GM18867 (cell line): ENCODE results near the gene PIGQ.

Experiments used
- ATAC-seq: cut with Tn5 transposase; IDR thresholded peaks from one replicate; pipeline ENCODE4 v1.9.1; 2021; ENCODE audit warnings: mild to moderate bottlenecking, moderate library complexity; ENCODE audit not compliant: unreplicated experiment

The PIGQ gene

GRCh38 chr16:598823-599739, 29.3 kb downstream of the PIGQ start:
- ATAC-seq: no peak

GRCh38 chr16:600781-601180, 31.0 kb downstream of the PIGQ start:
- ATAC-seq: no peak

GRCh38 chr16:603933-604332, 34.2 kb downstream of the PIGQ start:
- no peak for ATAC-seq

DNA sequence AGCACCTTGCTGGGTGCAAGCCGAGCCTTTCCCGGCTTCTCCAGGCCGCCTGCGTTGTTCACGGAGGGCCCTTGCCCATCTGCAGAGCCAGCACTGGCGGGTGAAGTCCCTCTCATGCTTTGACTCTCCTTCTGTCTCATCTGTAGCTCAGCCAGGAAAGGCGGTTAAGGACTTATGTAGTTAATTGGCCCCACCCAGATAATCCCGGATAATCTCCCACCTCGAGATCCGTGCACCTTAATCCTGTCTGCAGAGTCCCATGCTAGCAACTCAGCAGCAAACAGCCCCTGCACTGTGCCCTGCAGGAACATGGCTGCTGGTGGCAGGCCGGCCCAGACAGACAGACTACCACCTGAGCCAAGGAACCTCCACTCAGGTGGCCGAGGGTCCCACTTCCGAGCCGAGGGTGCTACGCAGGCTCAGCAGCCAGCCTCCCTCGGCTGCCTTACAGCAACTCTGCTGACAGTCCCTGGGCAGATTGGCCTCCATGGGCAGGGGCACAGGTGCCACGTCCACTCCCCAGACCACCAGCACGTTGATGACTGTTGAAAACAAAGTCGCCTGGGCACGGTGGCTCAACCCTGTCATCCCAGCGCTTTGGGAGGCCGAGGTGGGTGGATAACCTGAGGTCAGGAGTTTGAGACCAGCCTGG, 37.0 kb downstream of the PIGQ start:
- no peak for ATAC-seq

DNA sequence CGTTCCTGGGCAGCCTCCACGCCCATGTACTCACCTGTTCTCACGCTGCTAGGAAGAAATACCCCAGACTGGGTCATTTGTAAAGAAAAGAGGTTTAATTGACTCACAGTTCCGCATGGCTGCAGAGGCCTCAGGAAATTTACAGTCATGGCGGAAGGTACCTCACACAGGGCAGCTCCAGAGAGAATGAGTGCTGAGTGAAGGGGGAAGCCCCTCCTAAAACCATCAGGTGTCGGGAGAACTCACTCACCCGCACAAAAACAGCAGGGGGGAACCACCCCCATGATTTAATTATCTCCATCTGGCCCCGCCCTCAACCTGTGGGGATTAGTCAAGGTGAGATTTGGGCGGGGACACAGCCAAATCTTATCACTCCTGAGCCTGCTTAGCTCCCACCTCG, 38.3 kb downstream of the PIGQ start:
- ATAC-seq: no peak

- ATAC-seq: no peak
Observed at GRCh38 chr16:609316-609715, 39.5 kb downstream of the PIGQ start.

DNA sequence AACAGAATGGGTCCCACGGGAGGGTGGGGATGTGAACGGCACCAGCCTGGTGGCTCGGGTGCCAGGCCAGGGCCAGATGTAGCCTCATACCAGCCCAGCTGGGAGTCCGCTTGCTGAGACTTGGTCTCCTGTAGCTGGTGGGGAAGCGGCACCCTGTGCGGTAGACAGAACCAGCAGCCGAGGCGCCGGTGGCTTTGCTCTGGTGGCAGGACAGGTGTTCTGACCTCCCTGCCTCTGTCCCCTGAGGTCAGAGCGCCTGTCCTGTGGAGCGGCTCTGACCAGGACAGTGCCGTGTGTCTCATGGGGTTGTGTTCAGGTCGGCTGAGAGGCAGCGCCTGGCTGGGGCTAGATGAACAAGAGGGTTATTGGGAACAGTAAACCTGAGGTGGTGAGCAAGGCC, 40.2 kb downstream of the PIGQ start:
- no peak for ATAC-seq

- no peak for ATAC-seq
Observed at GRCh38 chr16:610513-611381, 41.0 kb downstream of the PIGQ start.

DNA sequence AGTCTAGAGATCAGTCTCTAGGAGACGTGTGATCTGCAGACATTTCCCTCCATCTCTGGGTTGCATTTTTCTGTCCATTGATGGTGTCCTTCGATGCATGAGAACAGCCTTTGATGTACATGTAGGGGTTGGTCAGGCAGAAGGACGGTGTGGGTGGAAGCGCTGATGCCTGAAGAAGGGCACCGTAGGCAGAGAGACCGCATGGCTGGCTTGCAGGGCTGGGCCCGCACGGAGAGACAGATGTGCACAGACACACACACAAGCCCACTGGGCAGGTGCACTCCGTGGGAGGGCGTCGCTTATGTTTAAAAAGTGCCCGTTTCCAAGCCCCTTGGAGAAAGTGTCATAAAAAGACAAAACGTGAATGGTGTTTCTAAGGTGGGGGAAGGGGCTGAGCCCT, 45.4 kb downstream of the PIGQ start:
- ATAC-seq: no peak

- ATAC-seq: no peak
Observed at GRCh38 chr16:616733-617586, 47.2 kb downstream of the PIGQ start.

- no peak for ATAC-seq
Observed at GRCh38 chr16:617855-618254, 48.1 kb downstream of the PIGQ start.

DNA sequence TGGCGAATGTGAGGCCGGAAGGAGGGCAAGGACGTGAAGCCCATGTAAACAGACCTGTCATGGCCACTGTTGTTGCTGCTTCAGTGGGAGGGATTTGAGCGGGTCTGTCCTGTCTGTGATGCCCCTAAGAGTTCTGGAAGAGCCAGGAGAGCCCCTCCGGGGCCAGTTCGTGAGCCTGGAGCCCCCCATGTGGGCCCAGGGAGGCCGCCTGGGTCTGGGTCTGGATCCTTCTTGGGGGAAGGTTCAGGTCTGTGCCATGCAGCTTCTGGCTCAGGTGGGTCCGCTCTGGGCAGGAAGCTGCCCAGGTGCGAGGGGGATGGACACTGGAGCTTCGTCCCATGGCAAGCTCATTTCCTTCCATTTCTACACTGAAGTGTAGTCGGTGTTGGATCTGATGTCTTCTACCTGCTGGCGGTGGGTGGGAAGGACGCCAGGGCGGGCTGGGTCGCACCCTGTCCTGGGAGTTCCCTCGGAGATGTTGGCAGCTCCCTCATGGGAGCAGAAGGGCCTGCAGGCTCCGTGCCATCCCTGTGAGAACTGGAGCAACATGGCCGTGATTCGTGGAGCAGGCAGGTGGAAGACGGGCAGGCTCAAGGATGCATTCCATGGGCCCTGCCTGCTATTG, 49.8 kb downstream of the PIGQ start:
- ATAC-seq: no peak

DNA sequence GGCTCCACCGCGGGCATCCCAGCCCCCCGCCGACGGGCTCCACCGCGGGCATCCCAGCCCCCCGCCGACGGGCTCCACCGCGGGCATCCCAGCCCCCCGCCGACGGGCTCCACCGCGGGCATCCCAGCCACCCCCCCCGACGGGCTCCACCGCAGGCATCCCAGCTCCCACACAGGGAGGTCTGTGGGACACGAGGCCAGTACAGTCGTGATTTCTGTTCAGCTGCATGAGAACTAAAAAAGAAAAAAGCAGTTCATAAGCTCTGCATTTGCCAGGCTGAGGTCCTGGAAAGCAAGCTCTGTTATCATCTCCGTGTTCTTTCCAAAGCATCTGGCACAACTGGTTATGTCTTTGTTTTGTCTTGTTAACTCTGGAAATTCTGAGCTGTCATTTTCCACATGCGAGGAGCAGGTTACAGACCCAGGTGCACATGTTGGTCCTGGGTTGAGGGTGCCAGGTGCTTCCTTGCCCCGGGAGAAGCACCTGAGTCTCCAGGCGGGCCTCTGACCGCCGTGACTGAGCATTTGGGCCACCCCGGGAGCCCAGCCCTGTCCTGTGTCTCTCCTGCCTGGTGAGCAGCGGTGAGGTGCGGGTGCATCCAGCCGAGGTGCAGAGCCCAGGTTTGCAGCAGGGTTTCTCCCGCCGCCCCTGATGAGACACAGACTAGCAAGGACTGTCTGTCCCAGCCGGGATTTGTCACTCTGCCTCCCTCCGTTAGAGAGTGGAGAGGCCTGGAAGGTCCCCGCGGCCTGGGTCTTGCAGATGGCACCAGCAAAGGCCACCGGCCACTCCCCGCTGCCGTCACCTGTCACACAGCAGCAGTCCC, 51.1 kb downstream of the PIGQ start:
- no peak for ATAC-seq

- no peak for ATAC-seq
Observed at GRCh38 chr16:621526-622105, 51.8 kb downstream of the PIGQ start.

DNA sequence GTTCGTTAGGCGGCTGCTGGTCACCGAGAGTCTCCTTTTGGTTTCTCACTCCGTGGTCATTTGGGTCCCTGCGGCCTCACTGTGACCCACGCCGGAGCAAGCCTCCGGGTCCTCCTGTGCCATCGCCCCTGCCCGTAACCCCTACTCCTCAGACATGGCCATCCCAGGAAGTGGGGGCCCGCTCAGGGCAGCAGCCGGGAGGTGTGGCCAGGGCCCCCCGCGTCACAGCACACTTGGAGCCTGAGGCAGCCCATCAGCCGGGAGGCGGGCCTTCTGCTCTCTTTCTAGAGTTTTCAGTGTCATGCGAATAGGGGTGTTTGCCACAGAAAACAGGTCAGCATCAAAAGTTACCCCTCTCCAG, 53.1 kb downstream of the PIGQ start:
- no peak for ATAC-seq

DNA sequence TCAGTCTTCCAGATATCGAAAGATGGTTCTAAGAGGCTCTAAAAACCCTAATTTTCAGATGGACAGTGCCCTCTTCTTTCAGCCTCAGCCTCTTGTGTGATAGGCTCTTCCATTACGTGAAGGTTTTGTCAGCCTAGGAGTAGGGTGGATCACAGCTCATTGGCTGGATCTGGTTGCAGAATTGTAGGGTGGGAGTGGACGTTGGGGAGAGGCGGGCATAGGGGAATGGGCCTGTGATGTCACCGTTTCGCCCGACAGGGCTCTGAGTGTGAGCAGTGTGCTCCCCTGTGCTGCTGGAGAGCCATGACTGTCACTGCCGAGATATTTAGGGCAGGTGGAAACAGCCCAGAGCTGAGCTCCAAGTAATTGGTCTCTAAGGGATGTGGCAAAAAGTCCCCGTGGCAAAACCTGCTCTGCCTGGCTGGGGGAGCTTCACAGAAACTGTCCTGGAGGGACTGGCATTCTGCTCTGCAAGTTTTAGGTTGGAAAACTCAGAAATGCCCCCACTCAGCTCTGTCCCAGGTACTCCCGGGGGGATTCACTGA, 54.8 kb downstream of the PIGQ start:
- ATAC-seq: no peak

DNA sequence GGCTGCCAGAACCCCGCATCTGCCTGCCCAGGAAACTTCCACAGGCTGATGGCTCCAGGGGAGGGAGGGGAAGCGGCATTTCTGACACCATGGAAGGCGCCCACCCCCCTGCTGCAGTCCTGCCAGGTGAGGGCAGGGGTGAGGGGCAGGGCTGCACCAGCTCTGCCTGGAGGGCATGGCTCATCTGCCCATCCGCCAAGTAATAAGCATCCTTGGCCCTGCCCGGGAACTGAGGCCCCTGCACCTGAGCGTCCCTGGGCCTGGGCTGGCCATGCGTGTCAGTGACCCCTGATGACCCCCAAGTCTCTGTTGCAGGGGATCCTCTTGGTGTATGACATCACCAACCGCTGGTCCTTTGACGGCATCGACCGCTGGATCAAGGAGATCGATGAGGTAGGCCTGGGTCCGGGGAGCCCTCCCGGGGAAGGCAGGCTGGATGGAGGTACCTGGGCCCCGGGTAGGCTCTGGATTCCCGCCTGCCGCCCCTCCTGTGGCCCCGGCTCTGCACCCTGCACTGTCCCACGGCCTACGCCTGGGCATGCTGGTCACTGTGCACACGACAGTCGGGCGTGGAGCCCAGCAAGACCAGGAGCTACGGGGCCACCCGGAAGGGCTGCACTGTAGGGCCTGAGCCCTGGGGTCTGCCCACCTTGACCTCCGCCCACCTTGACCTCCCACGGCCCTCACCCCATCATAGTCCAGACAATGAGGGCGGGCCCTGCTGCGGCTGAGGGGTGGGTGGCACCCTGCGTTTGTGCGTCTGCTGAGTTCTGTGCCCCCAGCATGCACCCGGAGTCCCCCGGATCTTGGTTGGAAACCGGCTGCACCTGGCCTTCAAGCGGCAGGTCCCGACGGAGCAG, 55.6 kb downstream of the PIGQ start:
- ATAC-seq: no peak
